Endothelial cell (in vitro differentiated cells): Measurements from ENCODE around the gene RECQL5. TPM values are rescaled to one million over a fixed set of nuclear protein-coding genes. Genes with fewer than 3 reads are reported as not detected.

Experiments used
- DNase-seq: peaks from one replicate; pipeline ENCODE4 v3.0.0; 2021; ENCODE audit warnings: low spot score
- H3K27ac Mint-ChIP-seq: one replicate; pipeline ENCODE4 v1.8.0; 2021; ENCODE audit warnings: mixed read lengths, inconsistent platforms; ENCODE audit not compliant: unreplicated experiment
- H3K27me3 Mint-ChIP-seq: one replicate; pipeline ENCODE4 v1.8.0; 2021; ENCODE audit warnings: mild to moderate bottlenecking, moderate library complexity, mixed read lengths, inconsistent platforms; ENCODE audit not compliant: unreplicated experiment
- H3K36me3 Mint-ChIP-seq: one replicate; pipeline ENCODE4 v1.8.0; 2021; ENCODE audit warnings: mild to moderate bottlenecking, low read depth, mixed read lengths, inconsistent platforms; ENCODE audit not compliant: unreplicated experiment
- H3K4me1 Mint-ChIP-seq: one replicate; pipeline ENCODE4 v1.8.0; 2021; ENCODE audit warnings: mild to moderate bottlenecking, mixed read lengths, inconsistent platforms; ENCODE audit not compliant: unreplicated experiment
- H3K4me3 Mint-ChIP-seq: one replicate; pipeline ENCODE4 v1.8.0; 2021; ENCODE audit warnings: mild to moderate bottlenecking, mixed read lengths, inconsistent platforms; ENCODE audit not compliant: unreplicated experiment
- H3K9me3 Mint-ChIP-seq: one replicate; pipeline ENCODE4 v1.8.0; 2021; ENCODE audit warnings: mixed read lengths, inconsistent platforms; ENCODE audit not compliant: unreplicated experiment
- CTCF ChIP-seq: fragments of 200-600 bp; sonication (generic); IDR thresholded peaks from one replicate; pipeline ENCODE4 v1.5.0; 2021; ENCODE audit warnings: antibody characterized with exemption; ENCODE audit not compliant: unreplicated experiment
- total RNA-seq: library from RNA; stranded (reverse); fragmentation: NEBNext Ultra II Directional; extraction: Animal tissue kit (Norgen Biotek cat#: 25700); gene quantifications from one replicate; pipeline ENCODE4 v1.2.1, GENCODE V29; 2021; ENCODE audit not compliant: unreplicated experiment

RECQL5 gene
- total RNA-seq, 1 donor from 2014 or later: 40.2 TPM

- DNase-seq: no peak
- TF ChIP-seq CTCF: no peak
- Mint-ChIP-seq H3K27me3 (peaks cover 2% of the 10 kb centered on the region), H3K4me1 (no peaks in the 10 kb centered on the region), H3K9me3 (no peaks in the 10 kb centered on the region), H3K27ac (no peak overlapping the region), H3K36me3 (peaks cover 50% of the 10 kb centered on the region), H3K4me3 (no peak overlapping the region)
Measured at GRCh38 chr17:75697651-75698291, 30.8 kb upstream of the RECQL5 start.

- no peak overlapping the region for H3K4me3 Mint-ChIP-seq
- peaks cover 3% of the 10 kb centered on the region for H3K4me1 Mint-ChIP-seq
- peaks cover 37% of the 10 kb centered on the region for H3K36me3 Mint-ChIP-seq
- H3K27me3 Mint-ChIP-seq: peaks cover 4% of the 10 kb centered on the region
- no peaks in the 10 kb centered on the region for H3K9me3 Mint-ChIP-seq
- DNase-seq: no peak
- no peak overlapping the region for H3K27ac Mint-ChIP-seq
- no peak for TF ChIP-seq CTCF
Measured at GRCh38 chr17:75695830-75696271, 28.9 kb upstream of the RECQL5 start.

- Mint-ChIP-seq H3K4me1 (peaks cover 3% of the 10 kb centered on the region), H3K27ac (no peak overlapping the region), H3K36me3 (peaks cover 31% of the 10 kb centered on the region)
Measured at GRCh38 chr17:75695141-75695829, 28.3 kb upstream of the RECQL5 start.

GRCh38 chr17:75694536-75694935 lies 27.6 kb upstream of the RECQL5 start:
- Mint-ChIP-seq H3K27me3 (peaks cover 3% of the 10 kb centered on the region), H3K4me1 (peaks cover 6% of the 10 kb centered on the region), H3K36me3 (peaks cover 30% of the 10 kb centered on the region), H3K9me3 (no peaks in the 10 kb centered on the region), H3K27ac (no peak overlapping the region), H3K4me3 (peak overlapping the region; percentile 27)
- no peak for TF ChIP-seq CTCF
- DNase-seq: no peak

More at GRCh38 chr17:75695141-75695829, 28.3 kb upstream of the RECQL5 start:
- no peaks in the 10 kb centered on the region for H3K9me3 Mint-ChIP-seq
- peaks cover 3% of the 10 kb centered on the region for H3K27me3 Mint-ChIP-seq
- TF ChIP-seq CTCF: no peak
- peak overlapping the region; percentile 27 for H3K4me3 Mint-ChIP-seq
- no peak for DNase-seq
